Activated gamma-delta T cell (primary cell): Measurements from ENCODE around the gene TTC12.
A peak's percentile ranks its signal among the peaks of the same experiment; 100 is the strongest.

Source experiments
- DNase-seq: peaks from one replicate; lab custom pipeline; 2025; lab: John Stamatoyannopoulos, UW

Gene TTC12

GRCh38 chr11:113376156-113376555, 61.8 kb downstream of the TTC12 start:
- no peak for DNase-seq

DNA sequence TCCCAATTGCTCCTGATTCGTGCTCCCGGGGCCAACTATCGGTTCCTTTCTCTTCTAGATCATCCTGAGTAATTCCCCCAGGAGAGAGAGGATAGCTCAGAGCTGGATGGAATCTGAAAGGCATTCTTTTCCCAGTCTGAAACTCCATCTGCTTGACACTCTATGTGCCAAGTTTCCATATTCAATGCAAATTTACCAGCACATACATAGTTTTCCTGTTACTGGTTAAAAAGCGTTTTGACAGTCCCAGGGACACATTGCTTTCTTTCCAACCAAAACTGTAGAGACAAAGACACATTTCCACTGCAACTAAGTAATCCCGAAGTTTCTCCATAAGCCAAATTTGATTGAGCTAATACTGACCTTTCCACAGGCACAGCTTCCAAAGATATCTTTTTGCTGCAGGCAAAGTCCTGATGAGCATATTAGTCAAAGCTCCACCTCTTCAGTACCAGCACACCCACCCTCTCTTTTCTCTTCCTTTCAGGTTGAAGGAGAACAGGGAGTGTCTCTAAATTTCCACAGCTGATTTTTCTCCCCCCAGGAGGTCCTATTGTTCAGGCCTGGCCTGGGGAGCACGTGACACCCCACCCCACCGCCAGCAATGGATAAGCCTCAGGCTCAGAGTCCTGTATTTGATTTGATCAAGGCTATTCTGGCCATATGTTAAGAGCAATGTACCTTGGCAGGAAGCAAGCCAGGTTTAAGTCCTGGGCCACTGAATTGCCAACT, 63.5 kb downstream of the TTC12 start:
- DNase-seq = no peak

- DNase-seq = no peak
Observed at GRCh38 chr11:113378692-113379091, 64.3 kb downstream of the TTC12 start.

- DNase-seq = no peak
Observed at GRCh38 chr11:113382121-113382520, 67.7 kb downstream of the TTC12 start.

DNA sequence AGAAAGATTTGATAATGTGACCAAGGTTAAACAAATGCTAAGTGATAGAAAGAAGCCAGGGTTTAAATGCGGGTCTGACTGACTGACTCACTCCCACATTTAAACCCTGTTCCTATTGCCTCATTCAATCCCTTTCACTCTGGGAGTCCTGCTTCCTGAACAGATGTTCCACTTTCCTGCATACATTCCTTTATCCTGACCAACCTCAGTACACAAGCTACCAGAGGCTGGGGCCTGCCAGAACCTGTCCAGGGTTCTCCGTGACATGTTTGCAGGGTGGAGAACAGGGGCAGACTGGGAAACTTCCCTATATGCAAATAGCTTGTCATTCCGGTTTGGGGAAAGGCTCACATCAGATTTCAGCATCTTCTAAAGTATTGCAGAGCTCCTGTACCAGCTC, 70.2 kb downstream of the TTC12 start:
- no peak for DNase-seq

DNA sequence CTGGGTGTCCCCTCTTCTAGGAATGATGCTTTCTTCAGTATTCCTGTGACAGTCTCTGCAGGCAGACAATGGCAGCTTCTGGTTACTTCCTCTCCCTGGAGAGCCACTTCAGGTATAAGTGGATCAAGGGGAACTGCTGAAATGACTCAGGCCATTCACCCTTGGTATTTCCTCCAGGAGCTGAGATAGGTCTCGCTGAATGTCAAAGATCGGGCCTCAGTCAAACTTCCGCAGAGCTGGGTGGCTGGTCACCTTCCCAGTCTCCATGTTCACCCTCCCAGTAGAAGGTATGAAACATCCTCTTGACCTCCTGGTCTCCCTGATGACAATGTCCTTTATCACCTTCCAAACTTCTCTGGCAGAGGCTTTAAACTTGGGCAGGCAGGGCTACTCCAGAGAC, 71.4 kb downstream of the TTC12 start:
- no peak for DNase-seq

- DNase-seq = no peak
Observed at GRCh38 chr11:113386866-113387265, 72.5 kb downstream of the TTC12 start.

DNA sequence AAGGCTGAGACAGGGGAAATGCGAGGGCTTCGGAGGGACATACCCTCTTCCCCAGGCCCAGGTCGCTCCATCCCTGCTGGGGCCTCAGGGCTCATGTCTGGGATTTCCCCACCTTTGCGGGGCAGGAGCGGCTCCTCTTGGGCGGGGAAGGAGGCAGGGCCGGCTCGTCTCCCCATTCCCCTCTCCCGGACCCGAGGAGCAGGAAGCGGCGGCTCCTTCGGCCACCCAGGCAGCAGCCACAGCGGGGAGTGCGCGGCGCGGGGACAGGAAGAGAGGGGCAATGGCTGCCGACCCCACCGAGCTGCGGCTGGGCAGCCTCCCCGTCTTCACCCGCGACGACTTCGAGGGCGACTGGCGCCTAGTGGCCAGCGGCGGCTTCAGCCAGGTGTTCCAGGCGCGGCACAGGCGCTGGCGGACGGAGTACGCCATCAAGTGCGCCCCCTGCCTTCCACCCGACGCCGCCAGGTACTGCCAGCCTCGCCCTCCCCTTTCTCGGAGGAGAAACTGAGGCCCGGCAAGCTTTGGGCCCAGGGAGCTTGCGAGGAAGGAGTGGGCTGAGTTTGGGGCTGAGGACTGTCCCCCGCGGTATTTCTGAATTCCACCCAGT, 73.3 kb downstream of the TTC12 start, which contains the start of gene ANKK1:
Gene ANKK1, plus strand, starts transcription at position 175 of the 607 bp plus-strand sequence. Its CDS starts 106 bp downstream, at position 281.
- peak; percentile 14 for DNase-seq

GRCh38 chr11:113389272-113389671, 74.9 kb downstream of the TTC12 start:
- no peak for DNase-seq

GRCh38 chr11:113392236-113392921, 78.0 kb downstream of the TTC12 start:
- DNase-seq = no peak

GRCh38 chr11:113393501-113393985, 79.2 kb downstream of the TTC12 start:
- DNase-seq = no peak

GRCh38 chr11:113394919-113395318, 80.5 kb downstream of the TTC12 start:
- DNase-seq = no peak

DNA sequence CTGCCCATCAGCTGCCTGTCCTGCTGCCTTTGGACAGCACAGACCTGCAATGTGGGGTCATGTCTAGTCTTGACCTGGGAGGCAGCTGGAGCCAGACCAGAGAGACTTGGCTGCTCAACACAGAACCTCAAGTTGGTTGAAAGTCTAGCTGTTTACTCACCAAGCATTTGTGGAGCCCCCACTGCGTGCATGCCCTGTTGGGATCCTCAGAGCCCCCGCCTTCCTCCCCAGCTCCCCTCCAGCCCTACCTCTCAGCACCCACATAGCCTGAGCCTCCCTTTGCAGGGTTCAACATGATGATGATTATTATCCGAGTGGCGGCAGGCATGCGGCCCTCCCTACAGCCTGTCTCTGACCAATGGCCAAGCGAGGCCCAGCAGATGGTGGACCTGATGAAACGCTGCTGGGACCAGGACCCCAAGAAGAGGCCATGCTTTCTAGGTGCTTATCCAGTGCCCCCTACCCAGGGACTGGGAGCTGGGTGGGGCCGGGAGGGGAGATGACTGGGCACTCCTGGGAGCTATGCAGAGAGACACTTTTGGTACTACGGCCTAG, 81.5 kb downstream of the TTC12 start:
- no peak for DNase-seq

DNA sequence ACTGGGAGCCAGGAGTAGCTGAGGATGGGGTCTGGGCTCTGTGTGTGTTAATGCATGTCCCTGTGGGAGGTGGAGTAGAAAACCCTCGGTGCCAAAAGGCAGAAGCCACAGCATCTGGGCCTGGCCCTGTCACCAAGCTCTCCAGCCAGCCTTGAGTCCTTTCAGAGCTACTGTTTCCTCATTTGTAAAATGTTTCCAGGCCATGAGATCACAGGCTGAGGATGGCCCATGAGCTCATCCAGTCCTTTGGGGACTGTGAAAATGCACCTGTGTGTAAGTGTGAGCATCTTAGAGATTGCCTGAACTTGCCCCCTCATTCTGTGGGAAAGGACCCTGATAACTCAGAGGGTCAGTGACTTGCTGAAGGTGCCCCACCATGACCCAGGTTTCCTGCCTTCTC, 82.3 kb downstream of the TTC12 start:
- no peak for DNase-seq

DNA sequence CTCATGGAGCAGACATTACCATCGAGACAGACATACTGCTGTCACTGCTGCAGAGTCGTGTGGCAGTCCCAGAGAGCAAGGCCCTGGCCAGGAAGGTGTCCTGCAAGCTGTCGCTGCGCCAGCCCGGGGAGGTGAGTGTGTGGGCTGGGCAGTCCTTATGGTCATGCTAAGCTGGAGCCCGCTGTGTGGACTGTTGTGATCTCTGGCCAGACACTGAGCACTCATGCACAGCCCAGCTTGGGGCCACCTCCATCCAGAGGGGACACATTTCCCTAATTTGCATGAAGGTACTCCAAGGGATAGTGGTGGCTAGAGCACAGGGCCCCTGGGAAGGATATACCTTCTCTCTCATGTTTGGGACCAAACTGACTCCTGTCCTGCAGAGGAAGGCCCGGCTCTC, 82.8 kb downstream of the TTC12 start:
- no peak for DNase-seq

GRCh38 chr11:113397821-113398220, 83.4 kb downstream of the TTC12 start:
- DNase-seq = no peak

GRCh38 chr11:113398669-113399430, 84.5 kb downstream of the TTC12 start:
- DNase-seq = no peak

DNA sequence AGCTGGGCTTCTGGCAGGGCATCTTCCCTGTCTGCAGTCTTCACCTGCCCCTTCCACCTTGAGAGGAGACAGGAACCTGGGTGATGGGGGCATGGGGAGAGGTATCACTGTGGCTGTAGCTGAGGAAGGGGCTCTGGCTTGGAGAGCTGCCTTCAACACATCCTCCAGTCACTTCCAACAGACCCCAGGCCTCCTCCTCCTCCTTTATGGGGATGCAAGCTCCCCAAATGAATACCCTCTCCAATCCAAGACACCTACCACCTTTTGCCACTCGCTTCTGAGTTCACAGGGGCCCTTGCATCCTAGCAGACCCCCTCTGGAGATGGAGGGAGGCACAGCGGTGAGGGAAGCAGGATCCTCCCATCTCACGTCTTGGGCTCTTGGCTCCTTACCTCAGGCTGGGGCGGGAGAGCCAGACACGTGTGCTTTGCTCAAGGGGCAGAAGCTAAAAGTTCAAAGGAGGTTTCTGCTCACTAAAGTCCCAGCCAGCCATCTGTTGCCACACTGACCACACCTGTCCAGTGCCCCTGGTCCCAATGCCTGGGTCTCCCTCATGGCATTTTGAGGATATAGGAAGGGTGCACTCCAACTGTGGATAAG, 86.3 kb downstream of the TTC12 start:
- no peak for DNase-seq

- DNase-seq = no peak
Observed at GRCh38 chr11:113401718-113402117, 87.3 kb downstream of the TTC12 start.

GRCh38 chr11:113404859-113405430, 90.6 kb downstream of the TTC12 start:
- DNase-seq = no peak
